Measurements from ENCODE around the gene TGM1.

DNA sequence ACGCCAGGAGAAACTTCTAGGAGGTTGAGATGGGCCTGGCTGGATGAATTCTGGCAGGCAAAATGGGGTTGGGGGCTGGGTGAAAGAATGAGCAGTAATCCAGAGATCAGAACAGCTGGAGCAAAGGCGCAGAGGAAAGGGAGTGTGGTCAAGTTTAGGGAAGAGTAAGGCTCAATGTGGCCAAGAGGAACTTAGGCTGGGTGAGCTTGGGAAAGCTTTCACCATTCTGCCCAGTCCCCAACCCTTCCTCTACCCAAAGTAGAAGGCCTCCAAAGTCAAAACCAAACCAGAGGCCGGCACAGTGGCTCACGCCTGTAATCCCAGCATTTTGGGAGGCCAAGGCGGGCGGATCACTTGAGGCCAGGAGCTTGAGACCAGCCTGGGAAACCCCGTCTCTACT is 18.7 kb upstream of the TGM1 start:
- TF ChIP-seq, protein P1, sequence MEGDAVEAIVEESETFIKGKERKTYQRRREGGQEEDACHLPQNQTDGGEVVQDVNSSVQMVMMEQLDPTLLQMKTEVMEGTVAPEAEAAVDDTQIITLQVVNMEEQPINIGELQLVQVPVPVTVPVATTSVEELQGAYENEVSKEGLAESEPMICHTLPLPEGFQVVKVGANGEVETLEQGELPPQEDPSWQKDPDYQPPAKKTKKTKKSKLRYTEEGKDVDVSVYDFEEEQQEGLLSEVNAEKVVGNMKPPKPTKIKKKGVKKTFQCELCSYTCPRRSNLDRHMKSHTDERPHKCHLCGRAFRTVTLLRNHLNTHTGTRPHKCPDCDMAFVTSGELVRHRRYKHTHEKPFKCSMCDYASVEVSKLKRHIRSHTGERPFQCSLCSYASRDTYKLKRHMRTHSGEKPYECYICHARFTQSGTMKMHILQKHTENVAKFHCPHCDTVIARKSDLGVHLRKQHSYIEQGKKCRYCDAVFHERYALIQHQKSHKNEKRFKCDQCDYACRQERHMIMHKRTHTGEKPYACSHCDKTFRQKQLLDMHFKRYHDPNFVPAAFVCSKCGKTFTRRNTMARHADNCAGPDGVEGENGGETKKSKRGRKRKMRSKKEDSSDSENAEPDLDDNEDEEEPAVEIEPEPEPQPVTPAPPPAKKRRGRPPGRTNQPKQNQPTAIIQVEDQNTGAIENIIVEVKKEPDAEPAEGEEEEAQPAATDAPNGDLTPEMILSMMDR (conservative IDR thresholded peaks at IDR 0.05; ENCODE audit: low read length) = no peak
- no peak for TF ChIP-seq EZH2phosphoT487 (IDR thresholded peaks at IDR 0.05; ENCODE audit: borderline replicate concordance)

All from Loucy (cell line).